ENCODE data around the gene TUBA1C. TPM values are rescaled to one million over a fixed set of nuclear protein-coding genes. Genes with fewer than 3 reads are reported as not detected.

Gene TUBA1C
- total RNA-seq: 100 to 1,000 TPM; 308 to 324 TPM

DNA sequence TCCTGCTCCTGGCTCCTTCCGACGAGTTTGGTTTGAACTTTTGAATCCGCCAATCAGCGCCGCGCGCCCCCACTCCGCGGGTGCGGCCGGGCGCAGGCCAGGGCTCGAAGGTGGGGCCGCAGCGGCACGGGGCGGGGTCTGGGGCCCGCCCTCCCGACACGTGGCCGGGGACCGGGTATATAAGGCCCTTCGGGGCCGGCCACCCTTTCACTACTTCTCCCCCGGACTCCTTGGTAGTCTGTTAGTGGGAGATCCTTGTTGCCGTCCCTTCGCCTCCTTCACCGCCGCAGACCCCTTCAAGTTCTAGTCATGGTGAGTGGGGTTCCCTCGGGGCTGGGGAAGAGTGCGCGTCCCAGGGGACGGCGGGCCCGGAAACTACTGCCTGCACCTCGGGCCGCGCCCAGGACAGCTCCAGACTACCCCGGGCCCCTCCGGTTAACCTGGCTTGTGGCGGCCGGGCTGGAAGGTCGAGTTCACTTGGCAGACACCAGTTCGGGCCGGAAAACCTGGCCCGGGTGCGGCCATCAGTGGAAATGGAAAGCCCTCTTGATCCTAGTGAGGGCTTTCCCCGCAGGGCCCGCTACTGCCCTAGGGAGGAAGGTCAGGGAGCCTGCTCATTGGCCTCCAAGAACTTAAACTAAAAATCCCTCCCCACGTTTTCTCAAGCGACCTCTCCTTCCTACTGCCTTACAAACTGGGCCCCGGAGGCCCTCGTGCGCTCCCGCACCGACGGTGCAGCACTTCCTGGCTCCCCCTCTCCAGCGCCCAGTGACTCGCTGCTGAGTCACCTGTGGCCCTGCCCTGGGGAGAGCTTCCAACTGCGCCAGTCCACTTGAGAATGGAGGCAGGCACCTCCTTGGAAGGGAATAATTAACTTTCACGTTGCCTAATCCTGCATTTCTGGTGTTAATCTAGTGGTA, at the start of gene TUBA1C:
Gene TUBA1C (plus strand): TSS at position 210 of the 920 bp plus-strand sequence. CDS start 100 bp downstream, at position 310.
- Mint-ChIP-seq H3K4me3 (peak within 1 kb of the TSS; percentile 99), H3K27ac (peak within 1 kb of the TSS; percentile 99), H3K4me1 (ENCODE audit: low read depth) (peaks cover 49% of the 10 kb centered on the region), H3K27me3 (ENCODE audit: low read depth) (no peaks in the 10 kb centered on the region), H3K36me3 (ENCODE audit: low read depth) (peaks cover 45% of the 10 kb centered on the region), H3K9me3 (ENCODE audit: insufficient read depth) (no peaks in the 10 kb centered on the region)
- DNase-seq (peak; percentile 94), ATAC-seq (peak; percentile 88)
- ChIA-PET CTCF (interaction anchor here (1.1 to 4.3 kb wide), 7 partner anchors 24 to 177 kb away, joined by 3 to 18 read pairs (median 6); partner anchors contain the start of genes C1QL4 and DNAJC22), POLR2A (interaction anchor here (0.5 to 4.4 kb wide), 22 partner anchors 10 to 698 kb away, joined by 3 to 49 read pairs (median 3); partner anchors contain the start of genes PRPH, SPATS2, TMBIM6 and TROAP)

DNA sequence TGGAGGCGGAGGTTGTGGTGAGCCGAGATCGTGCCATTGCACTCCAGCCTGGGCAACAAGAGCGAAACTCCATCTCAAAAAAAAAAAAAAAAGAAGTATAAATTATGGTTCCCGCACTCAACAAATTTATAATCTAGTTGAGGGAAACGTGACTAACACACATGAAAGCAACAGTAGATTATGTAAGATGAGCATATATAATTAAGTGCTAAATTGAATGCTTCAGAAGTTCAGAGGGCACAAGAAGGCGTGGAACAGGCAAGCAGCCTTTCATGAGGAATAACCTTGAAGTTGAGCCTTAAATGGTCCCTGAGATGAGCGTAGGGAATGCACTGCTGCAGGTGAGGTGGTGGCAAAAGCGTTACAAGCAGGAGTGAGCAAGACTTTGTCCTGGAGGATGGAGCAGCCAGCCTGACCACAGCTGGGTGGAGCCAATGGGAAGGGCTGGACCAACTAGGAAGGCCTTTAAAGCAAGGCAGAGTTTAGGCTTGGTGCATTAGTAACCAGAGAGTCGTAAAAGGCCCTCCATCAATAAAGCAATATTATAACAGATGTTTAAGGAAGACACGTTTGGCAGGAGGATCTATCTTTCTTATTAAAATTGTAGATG, 45.4 kb upstream of the TUBA1C start:
- H3K4me3 Mint-ChIP-seq: no peak overlapping the region
- ChIA-PET CTCF (no interaction called here), POLR2A (no interaction called here)
- H3K27ac Mint-ChIP-seq: no peak overlapping the region
- no peaks in the 10 kb centered on the region for H3K36me3 Mint-ChIP-seq (ENCODE audit: low read depth)
- H3K4me1 Mint-ChIP-seq (ENCODE audit: low read depth): no peaks in the 10 kb centered on the region
- ATAC-seq (no peak), DNase-seq (no peak)
- no peaks in the 10 kb centered on the region for H3K9me3 Mint-ChIP-seq (ENCODE audit: insufficient read depth)
- peaks cover 8% of the 10 kb centered on the region for H3K27me3 Mint-ChIP-seq (ENCODE audit: low read depth)

DNA sequence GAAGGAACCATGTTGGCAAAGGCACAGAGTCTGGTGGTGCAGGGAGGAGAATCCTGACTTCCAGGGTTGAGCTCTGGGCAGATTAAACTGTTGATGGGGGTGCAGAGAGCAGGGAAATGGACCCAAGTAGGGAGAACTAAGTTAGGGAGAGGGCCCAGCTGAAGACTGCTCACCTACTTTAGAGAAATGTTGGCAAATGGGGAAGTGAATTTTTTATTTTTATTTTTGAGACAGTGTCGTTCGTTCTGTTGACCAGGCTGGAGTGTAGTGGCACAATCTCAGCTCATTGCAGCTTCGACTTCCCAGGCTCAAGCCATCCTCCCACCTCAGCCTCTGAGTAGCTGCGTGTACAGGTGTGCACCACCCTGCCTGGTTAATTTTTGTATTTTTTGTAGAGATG, 43.9 kb upstream of the TUBA1C start:
- ChIA-PET POLR2A (no interaction called here), CTCF (interaction anchor here (1.7 kb wide), 1 partner anchor 10 kb away, joined by 8 read pairs; no protein-coding TSS in a partner anchor)
- H3K27me3 Mint-ChIP-seq (ENCODE audit: low read depth): peaks cover 3% of the 10 kb centered on the region
- H3K36me3 Mint-ChIP-seq (ENCODE audit: low read depth): no peaks in the 10 kb centered on the region
- DNase-seq (no peak), ATAC-seq (no peak)
- no peak overlapping the region for H3K4me3 Mint-ChIP-seq
- no peaks in the 10 kb centered on the region for H3K4me1 Mint-ChIP-seq (ENCODE audit: low read depth)
- H3K27ac Mint-ChIP-seq: no peak overlapping the region
- no peaks in the 10 kb centered on the region for H3K9me3 Mint-ChIP-seq (ENCODE audit: insufficient read depth)

DNA sequence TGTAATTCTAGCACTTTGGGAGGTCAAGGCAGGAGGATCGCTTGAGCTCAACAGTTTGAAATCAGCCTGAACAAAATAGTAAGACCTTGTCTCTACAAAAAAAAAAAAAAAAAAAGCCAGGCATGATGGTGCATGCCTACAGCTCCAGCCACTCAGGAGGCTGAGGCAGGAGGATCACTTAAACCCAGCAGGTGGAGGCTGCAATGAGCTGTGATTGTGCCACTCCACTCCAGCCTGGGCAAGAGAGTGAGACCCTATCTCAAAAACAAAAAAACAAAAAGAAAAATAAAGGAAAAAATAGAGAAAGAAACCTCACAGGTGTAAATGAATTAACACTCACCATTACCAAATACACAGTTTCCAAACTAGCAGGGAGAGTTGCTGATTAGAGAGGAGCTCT, 41.8 kb upstream of the TUBA1C start:
- ATAC-seq (no peak), DNase-seq (no peak)
- Mint-ChIP-seq H3K4me1 (ENCODE audit: low read depth) (no peaks in the 10 kb centered on the region), H3K4me3 (no peak overlapping the region), H3K9me3 (ENCODE audit: insufficient read depth) (no peaks in the 10 kb centered on the region), H3K27me3 (ENCODE audit: low read depth) (peaks cover 10% of the 10 kb centered on the region), H3K27ac (no peak overlapping the region), H3K36me3 (ENCODE audit: low read depth) (no peaks in the 10 kb centered on the region)
- ChIA-PET POLR2A (interaction anchor here (1.2 to 1.7 kb wide), 2 partner anchors 43 to 92 kb away, joined by 4 to 5 read pairs; partner anchors contain the start of gene TUBA1B), CTCF (interaction anchor here (0.8 to 1.7 kb wide), 4 partner anchors 12 to 135 kb away, joined by 3 to 5 read pairs (median 3); no protein-coding TSS in a partner anchor)

DNA sequence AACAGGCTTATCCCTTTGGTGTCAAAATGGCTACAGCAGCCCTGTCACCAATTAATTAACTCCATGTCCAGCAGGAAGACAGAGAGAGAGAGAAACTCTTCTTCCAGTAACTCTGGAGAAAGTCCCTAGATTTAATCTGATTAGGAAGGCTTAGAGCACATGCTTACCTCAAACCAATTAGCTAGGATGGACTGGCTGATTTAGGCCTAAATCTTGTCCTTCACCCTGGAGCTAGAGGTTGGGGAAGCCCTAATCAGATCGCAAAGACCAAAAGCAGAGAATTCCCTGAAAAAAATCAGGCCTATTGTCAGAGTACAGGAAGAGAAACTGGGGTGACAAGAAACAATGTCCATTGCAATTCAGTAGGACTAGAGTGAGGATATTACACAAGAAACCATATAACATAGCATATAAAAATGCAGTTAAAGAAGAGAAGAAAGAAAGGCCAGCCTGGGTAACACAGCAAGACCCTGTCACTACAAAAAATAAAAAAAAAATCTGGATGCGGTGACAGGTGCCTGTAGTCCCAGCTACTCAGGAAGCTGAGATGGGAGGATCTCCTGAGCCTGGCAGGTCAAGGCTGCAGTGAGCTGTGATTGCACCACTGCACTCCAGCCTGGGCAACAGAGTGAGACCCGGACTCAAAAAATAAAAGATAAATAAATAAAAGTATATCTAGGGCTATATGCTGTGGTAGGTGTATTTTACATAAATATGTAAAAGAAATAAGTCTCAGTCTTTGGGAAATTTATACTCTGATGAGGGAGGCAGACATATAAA, 41.1 kb upstream of the TUBA1C start:
- ChIA-PET POLR2A (interaction anchor here (1.2 to 2.5 kb wide), 3 partner anchors 42 to 93 kb away, joined by 4 to 14 read pairs (median 5); partner anchors contain the start of gene TUBA1B), CTCF (interaction anchor here (0.8 to 1.7 kb wide), 4 partner anchors 11 to 136 kb away, joined by 3 to 5 read pairs (median 3); no protein-coding TSS in a partner anchor)
- Mint-ChIP-seq H3K4me3 (no peak overlapping the region), H3K9me3 (ENCODE audit: insufficient read depth) (no peaks in the 10 kb centered on the region), H3K36me3 (ENCODE audit: low read depth) (no peaks in the 10 kb centered on the region), H3K27ac (no peak overlapping the region), H3K4me1 (ENCODE audit: low read depth) (no peaks in the 10 kb centered on the region), H3K27me3 (ENCODE audit: low read depth) (peaks cover 10% of the 10 kb centered on the region)
- DNase-seq (no peak), ATAC-seq (no peak)

GRCh38 chr12:49225576-49226166, 39.2 kb upstream of the TUBA1C start:
- POLR2A ChIA-PET: interaction anchor here (2.5 kb wide), 1 partner anchor 95 kb away, joined by 14 read pairs; the partner anchor contains the start of gene TUBA1B
- no peak for ATAC-seq
- H3K36me3 Mint-ChIP-seq (ENCODE audit: low read depth): no peaks in the 10 kb centered on the region
- CTCF ChIA-PET: interaction anchor here (0.9 to 1.5 kb wide), 5 partner anchors 9 to 160 kb away, joined by 3 to 6 read pairs (median 3); no protein-coding TSS in a partner anchor
- H3K4me3 Mint-ChIP-seq: no peak overlapping the region
- no peaks in the 10 kb centered on the region for H3K9me3 Mint-ChIP-seq (ENCODE audit: insufficient read depth)
- no peak overlapping the region for H3K27ac Mint-ChIP-seq
- peaks cover 11% of the 10 kb centered on the region for H3K27me3 Mint-ChIP-seq (ENCODE audit: low read depth)
- DNase-seq: no peak
- no peaks in the 10 kb centered on the region for H3K4me1 Mint-ChIP-seq (ENCODE audit: low read depth)

DNA sequence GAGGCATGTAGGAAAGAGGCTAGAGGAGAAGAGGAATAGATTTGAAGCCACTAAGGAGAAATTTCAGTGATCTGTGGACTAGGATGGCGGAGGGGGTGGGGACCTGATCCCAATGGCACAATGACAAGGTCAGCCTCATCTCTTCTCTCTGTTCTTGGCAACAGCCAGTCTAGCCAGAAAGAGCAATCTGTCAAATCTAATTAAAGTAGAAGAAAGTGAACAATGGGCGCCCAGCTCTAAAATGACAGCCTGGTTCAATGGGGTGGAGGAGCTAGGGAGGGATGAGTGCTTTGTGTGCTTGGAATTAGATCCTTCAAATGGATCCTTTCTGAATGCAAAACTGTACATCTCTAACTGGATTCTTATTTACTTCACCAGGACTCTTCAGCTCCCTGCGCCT, 37.2 kb upstream of the TUBA1C start:
- ChIA-PET CTCF (interaction anchor here (1.6 kb wide), 1 partner anchor 97 kb away, joined by 3 read pairs; the partner anchor contains the start of gene TUBA1B), POLR2A (no interaction called here)
- no peak overlapping the region for H3K27ac Mint-ChIP-seq
- H3K9me3 Mint-ChIP-seq (ENCODE audit: insufficient read depth): no peaks in the 10 kb centered on the region
- peaks cover 12% of the 10 kb centered on the region for H3K27me3 Mint-ChIP-seq (ENCODE audit: low read depth)
- DNase-seq: no peak
- no peaks in the 10 kb centered on the region for H3K4me1 Mint-ChIP-seq (ENCODE audit: low read depth)
- no peak for ATAC-seq
- H3K4me3 Mint-ChIP-seq: no peak overlapping the region
- no peaks in the 10 kb centered on the region for H3K36me3 Mint-ChIP-seq (ENCODE audit: low read depth)

- Mint-ChIP-seq H3K4me3 (no peak overlapping the region), H3K27me3 (ENCODE audit: low read depth) (peaks cover 12% of the 10 kb centered on the region), H3K27ac (no peak overlapping the region), H3K36me3 (ENCODE audit: low read depth) (no peaks in the 10 kb centered on the region), H3K9me3 (ENCODE audit: insufficient read depth) (no peaks in the 10 kb centered on the region), H3K4me1 (ENCODE audit: low read depth) (peaks cover 3% of the 10 kb centered on the region)
- DNase-seq (no peak), ATAC-seq (no peak)
- ChIA-PET POLR2A (no interaction called here), CTCF (interaction anchor here (1.6 kb wide), 1 partner anchor 98 kb away, joined by 3 read pairs; the partner anchor contains the start of gene TUBA1B)
Observed at GRCh38 chr12:49228653-49229052, 36.2 kb upstream of the TUBA1C start.

- Mint-ChIP-seq H3K27ac (no peak overlapping the region), H3K4me1 (ENCODE audit: low read depth) (peaks cover 15% of the 10 kb centered on the region), H3K4me3 (no peak overlapping the region), H3K27me3 (ENCODE audit: low read depth) (peaks cover 12% of the 10 kb centered on the region), H3K9me3 (ENCODE audit: insufficient read depth) (no peaks in the 10 kb centered on the region), H3K36me3 (ENCODE audit: low read depth) (no peaks in the 10 kb centered on the region)
- ChIA-PET CTCF (interaction anchor here (1.1 to 2.2 kb wide), 3 partner anchors 9 to 166 kb away, joined by 3 to 8 read pairs (median 3); no protein-coding TSS in a partner anchor), POLR2A (interaction anchor here (1.0 kb wide), 1 partner anchor 99 kb away, joined by 6 read pairs; the partner anchor contains the start of gene TUBA1B)
- ATAC-seq (no peak), DNase-seq (no peak)
Observed at GRCh38 chr12:49230176-49230804, 34.6 kb upstream of the TUBA1C start.

- no peak overlapping the region for H3K4me3 Mint-ChIP-seq
- POLR2A ChIA-PET: interaction anchor here (0.6 to 1.0 kb wide), 2 partner anchors 33 to 100 kb away, joined by 3 to 6 read pairs; partner anchors contain the start of gene TUBA1B
- DNase-seq (no peak), ATAC-seq (no peak)
- H3K27me3 Mint-ChIP-seq (ENCODE audit: low read depth): peaks cover 12% of the 10 kb centered on the region
- H3K27ac Mint-ChIP-seq: no peak overlapping the region
- no peaks in the 10 kb centered on the region for H3K36me3 Mint-ChIP-seq (ENCODE audit: low read depth)
- CTCF ChIA-PET: interaction anchor here (1.1 to 2.2 kb wide), 3 partner anchors 9 to 167 kb away, joined by 3 to 8 read pairs (median 3); no protein-coding TSS in a partner anchor
- peaks cover 15% of the 10 kb centered on the region for H3K4me1 Mint-ChIP-seq (ENCODE audit: low read depth)
- H3K9me3 Mint-ChIP-seq (ENCODE audit: insufficient read depth): no peaks in the 10 kb centered on the region
Observed at GRCh38 chr12:49230805-49231194, 34.1 kb upstream of the TUBA1C start.
